ENCODE measurements around the gene FCHSD2.

Gene FCHSD2

DNA sequence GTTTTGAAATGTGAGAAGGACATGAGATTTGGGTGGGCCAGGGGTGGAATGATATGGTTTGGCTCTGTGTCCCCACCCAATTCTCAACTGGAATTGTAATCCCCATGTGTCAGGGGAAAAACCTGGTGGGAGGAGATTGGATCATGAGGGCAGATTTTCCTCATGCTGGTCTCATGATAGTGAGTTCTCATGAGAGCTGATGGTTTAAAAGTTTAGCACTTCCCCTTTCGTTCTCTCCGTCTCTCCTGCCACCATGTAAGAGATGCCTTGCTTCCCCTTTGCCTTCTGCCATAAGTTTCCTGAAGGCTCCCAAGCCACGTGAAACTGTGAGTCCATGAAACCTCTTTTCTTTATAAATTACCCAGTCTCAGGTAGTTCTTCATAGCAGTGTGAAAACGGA is 113.5 kb downstream of the FCHSD2 start:
- TF ChIP-seq FOXP2 (optimal IDR thresholded peaks at IDR 0.05; ENCODE audit: borderline replicate concordance, extremely low read depth, extremely low read length, insufficient read depth) (no peak), POLR2AphosphoS5 (IDR thresholded peaks at IDR 0.05; ENCODE audit: low read depth, low read length) (no peak), TAF1 (IDR thresholded peaks at IDR 0.05; ENCODE audit: borderline replicate concordance, insufficient read depth, low read length) (no peak), SIN3A (IDR thresholded peaks at IDR 0.05; ENCODE audit: borderline replicate concordance, insufficient read depth, low read length) (no peak)
- TF ChIP-seq, protein P1, sequence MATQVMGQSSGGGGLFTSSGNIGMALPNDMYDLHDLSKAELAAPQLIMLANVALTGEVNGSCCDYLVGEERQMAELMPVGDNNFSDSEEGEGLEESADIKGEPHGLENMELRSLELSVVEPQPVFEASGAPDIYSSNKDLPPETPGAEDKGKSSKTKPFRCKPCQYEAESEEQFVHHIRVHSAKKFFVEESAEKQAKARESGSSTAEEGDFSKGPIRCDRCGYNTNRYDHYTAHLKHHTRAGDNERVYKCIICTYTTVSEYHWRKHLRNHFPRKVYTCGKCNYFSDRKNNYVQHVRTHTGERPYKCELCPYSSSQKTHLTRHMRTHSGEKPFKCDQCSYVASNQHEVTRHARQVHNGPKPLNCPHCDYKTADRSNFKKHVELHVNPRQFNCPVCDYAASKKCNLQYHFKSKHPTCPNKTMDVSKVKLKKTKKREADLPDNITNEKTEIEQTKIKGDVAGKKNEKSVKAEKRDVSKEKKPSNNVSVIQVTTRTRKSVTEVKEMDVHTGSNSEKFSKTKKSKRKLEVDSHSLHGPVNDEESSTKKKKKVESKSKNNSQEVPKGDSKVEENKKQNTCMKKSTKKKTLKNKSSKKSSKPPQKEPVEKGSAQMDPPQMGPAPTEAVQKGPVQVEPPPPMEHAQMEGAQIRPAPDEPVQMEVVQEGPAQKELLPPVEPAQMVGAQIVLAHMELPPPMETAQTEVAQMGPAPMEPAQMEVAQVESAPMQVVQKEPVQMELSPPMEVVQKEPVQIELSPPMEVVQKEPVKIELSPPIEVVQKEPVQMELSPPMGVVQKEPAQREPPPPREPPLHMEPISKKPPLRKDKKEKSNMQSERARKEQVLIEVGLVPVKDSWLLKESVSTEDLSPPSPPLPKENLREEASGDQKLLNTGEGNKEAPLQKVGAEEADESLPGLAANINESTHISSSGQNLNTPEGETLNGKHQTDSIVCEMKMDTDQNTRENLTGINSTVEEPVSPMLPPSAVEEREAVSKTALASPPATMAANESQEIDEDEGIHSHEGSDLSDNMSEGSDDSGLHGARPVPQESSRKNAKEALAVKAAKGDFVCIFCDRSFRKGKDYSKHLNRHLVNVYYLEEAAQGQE (IDR thresholded peaks at IDR 0.05; ENCODE audit: insufficient read depth in 1 of 2, low read depth in 2 of 2, low read length in 2 of 2), result no peak

DNA sequence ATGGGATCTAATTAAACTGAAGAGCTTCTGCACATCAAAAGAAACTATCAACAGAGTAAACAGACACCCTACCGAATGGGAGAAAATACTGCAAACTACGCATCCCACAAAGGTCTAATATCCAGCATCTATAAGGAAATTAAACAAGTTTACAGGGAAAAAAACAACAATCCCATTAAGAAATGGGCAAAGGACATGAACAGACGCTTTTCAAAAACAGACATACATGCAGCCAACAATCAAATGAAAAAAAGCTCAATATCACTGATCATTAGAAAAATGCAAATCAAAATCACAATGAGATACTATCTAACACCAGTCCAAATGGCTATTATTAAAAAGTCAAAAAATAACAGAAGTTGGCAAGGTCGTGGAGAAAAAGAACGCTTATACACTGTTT is 117.5 kb downstream of the FCHSD2 start:
- no peak for TF ChIP-seq FOXP2 (optimal IDR thresholded peaks at IDR 0.05; ENCODE audit: borderline replicate concordance, extremely low read depth, extremely low read length, insufficient read depth)
- no peak for TF ChIP-seq SIN3A (IDR thresholded peaks at IDR 0.05; ENCODE audit: borderline replicate concordance, insufficient read depth, low read length)
- TF ChIP-seq, protein P1 (IDR thresholded peaks at IDR 0.05; ENCODE audit: insufficient read depth in 1 of 2, low read depth in 2 of 2, low read length in 2 of 2), result no peak
- TF ChIP-seq POLR2AphosphoS5 (IDR thresholded peaks at IDR 0.05; ENCODE audit: low read depth, low read length), result no peak
- no peak for TF ChIP-seq TAF1 (IDR thresholded peaks at IDR 0.05; ENCODE audit: borderline replicate concordance, insufficient read depth, low read length)

GRCh38 chr11:73019996-73020395 is 122.1 kb downstream of the FCHSD2 start:
- TF ChIP-seq TAF1 (IDR thresholded peaks at IDR 0.05; ENCODE audit: borderline replicate concordance, insufficient read depth, low read length), result no peak
- TF ChIP-seq, protein P1 (IDR thresholded peaks at IDR 0.05; ENCODE audit: insufficient read depth in 1 of 2, low read depth in 2 of 2, low read length in 2 of 2), result no peak
- TF ChIP-seq POLR2AphosphoS5 (IDR thresholded peaks at IDR 0.05; ENCODE audit: low read depth, low read length), result no peak
- TF ChIP-seq FOXP2 (optimal IDR thresholded peaks at IDR 0.05; ENCODE audit: borderline replicate concordance, extremely low read depth, extremely low read length, insufficient read depth), result no peak
- no peak for TF ChIP-seq SIN3A (IDR thresholded peaks at IDR 0.05; ENCODE audit: borderline replicate concordance, insufficient read depth, low read length)

GRCh38 chr11:73019449-73019848 is 122.7 kb downstream of the FCHSD2 start:
- TF ChIP-seq, protein P1 (IDR thresholded peaks at IDR 0.05; ENCODE audit: insufficient read depth in 1 of 2, low read depth in 2 of 2, low read length in 2 of 2), result no peak
- TF ChIP-seq TAF1 (IDR thresholded peaks at IDR 0.05; ENCODE audit: borderline replicate concordance, insufficient read depth, low read length), result no peak
- TF ChIP-seq POLR2AphosphoS5 (IDR thresholded peaks at IDR 0.05; ENCODE audit: low read depth, low read length), result no peak
- TF ChIP-seq FOXP2 (optimal IDR thresholded peaks at IDR 0.05; ENCODE audit: borderline replicate concordance, extremely low read depth, extremely low read length, insufficient read depth), result no peak
- no peak for TF ChIP-seq SIN3A (IDR thresholded peaks at IDR 0.05; ENCODE audit: borderline replicate concordance, insufficient read depth, low read length)

DNA sequence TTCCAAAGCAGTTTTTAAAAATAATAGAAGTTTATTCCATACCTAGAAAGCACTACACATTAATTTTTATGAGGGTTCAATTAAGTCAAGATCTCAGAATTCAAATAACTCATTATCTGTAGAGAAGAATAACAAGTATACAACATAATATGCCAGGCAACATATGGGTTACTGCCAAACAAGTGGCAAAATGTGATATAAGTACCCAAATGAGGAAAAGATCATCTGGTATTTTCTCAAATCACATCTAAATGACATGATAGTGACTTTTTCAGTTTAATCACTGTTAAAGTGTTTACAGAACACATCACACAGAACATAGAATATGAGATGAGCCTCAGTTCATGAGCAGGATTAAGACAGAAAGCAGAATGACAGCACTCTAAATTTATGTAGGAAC is 123.3 kb downstream of the FCHSD2 start:
- TF ChIP-seq, protein P1 (IDR thresholded peaks at IDR 0.05; ENCODE audit: insufficient read depth in 1 of 2, low read depth in 2 of 2, low read length in 2 of 2), result no peak
- TF ChIP-seq FOXP2 (optimal IDR thresholded peaks at IDR 0.05; ENCODE audit: borderline replicate concordance, extremely low read depth, extremely low read length, insufficient read depth), result no peak
- TF ChIP-seq TAF1 (IDR thresholded peaks at IDR 0.05; ENCODE audit: borderline replicate concordance, insufficient read depth, low read length), result no peak
- TF ChIP-seq POLR2AphosphoS5 (IDR thresholded peaks at IDR 0.05; ENCODE audit: low read depth, low read length), result no peak

Measured in PFSK-1 (cell line).